HG03045 (cell line): ENCODE data around the gene IL17B.

ENCODE experiments used
- ATAC-seq: cut with Tn5 transposase; IDR thresholded peaks from one replicate; pipeline ENCODE4 v1.9.1; 2021; ENCODE audit warnings: mild to moderate bottlenecking, moderate library complexity; ENCODE audit not compliant: unreplicated experiment

Gene IL17B

GRCh38 chr5:149380466-149381121, 1.5 kb upstream of the IL17B start:
- no peak for ATAC-seq

GRCh38 chr5:149379818-149380374, 804 bp upstream of the IL17B start:
- no peak for ATAC-seq

- ATAC-seq, result no peak
Observed at GRCh38 chr5:149378241-149378820, 761 bp downstream of the IL17B start.

GRCh38 chr5:149376711-149377447, 2.2 kb downstream of the IL17B start:
- no peak for ATAC-seq

- no peak for ATAC-seq
Observed at GRCh38 chr5:149376104-149376503, 3.0 kb downstream of the IL17B start.

- ATAC-seq, result no peak
Observed at GRCh38 chr5:149375434-149375833, 3.7 kb downstream of the IL17B start.

GRCh38 chr5:149374801-149375200, 4.3 kb downstream of the IL17B start:
- no peak for ATAC-seq

- ATAC-seq, result no peak
Observed at GRCh38 chr5:149374303-149374702, 4.8 kb downstream of the IL17B start.

GRCh38 chr5:149372932-149373331, 6.2 kb downstream of the IL17B start:
- ATAC-seq, result no peak

- ATAC-seq, result no peak
Observed at GRCh38 chr5:149372076-149372795, 6.9 kb downstream of the IL17B start.

GRCh38 chr5:149371296-149371962, 7.7 kb downstream of the IL17B start:
- peak; percentile 85 for ATAC-seq

- ATAC-seq, result no peak
Observed at GRCh38 chr5:149370878-149371277, 8.2 kb downstream of the IL17B start.

- ATAC-seq, result no peak
Observed at GRCh38 chr5:149367972-149368645, 11.0 kb downstream of the IL17B start.

- ATAC-seq, result peak; percentile 56
Observed at GRCh38 chr5:149367249-149367971, 11.7 kb downstream of the IL17B start.

GRCh38 chr5:149366169-149366729, 12.8 kb downstream of the IL17B start:
- no peak for ATAC-seq

GRCh38 chr5:149365418-149365817, 13.7 kb downstream of the IL17B start:
- ATAC-seq, result no peak

- ATAC-seq, result no peak
Observed at GRCh38 chr5:149364719-149365118, 14.4 kb downstream of the IL17B start.

GRCh38 chr5:149363936-149364335, 15.2 kb downstream of the IL17B start:
- ATAC-seq, result no peak

- no peak for ATAC-seq
Observed at GRCh38 chr5:149363358-149363757, 15.7 kb downstream of the IL17B start.
